Parathyroid adenoma (tissue), 2 donors: ENCODE results near the gene TREM1.

ENCODE experiments used
- H2AFZ ChIP-seq: fragments of 300-600 bp; sonication (generic); one replicate; pipeline ENCODE4 v1.7.0; 2017; ENCODE audit warnings: antibody characterized with exemption, mild to moderate bottlenecking
- H3K27ac ChIP-seq: fragments of 300-600 bp; sonication (generic); one replicate; pipeline ENCODE4 v1.7.0; 2017
- H3K27me3 ChIP-seq: fragments of 300-600 bp; sonication (generic); one replicate; pipeline ENCODE4 v1.7.0; 2017; ENCODE audit warnings: low read length; ENCODE audit not compliant: control insufficient read depth, insufficient read depth
- H3K36me3 ChIP-seq: fragments of 300-600 bp; sonication (generic); one replicate; pipeline ENCODE4 v1.7.0; 2017; ENCODE audit warnings: low read length; ENCODE audit not compliant: control insufficient read depth, insufficient read depth
- H3K4me1 ChIP-seq: fragments of 300-600 bp; sonication (generic); one replicate; pipeline ENCODE4 v1.7.0; 2017; ENCODE audit warnings: control low read depth
- H3K4me2 ChIP-seq: fragments of 300-600 bp; sonication (generic); one replicate; pipeline ENCODE4 v1.7.0; 2017; ENCODE audit warnings: low read length
- H3K4me3 ChIP-seq: fragments of 300-600 bp; sonication (generic); one replicate; pipeline ENCODE4 v1.7.0; 2017; ENCODE audit warnings: low read depth, low read length
- H3K79me2 ChIP-seq: fragments of 300-600 bp; sonication (generic); one replicate; pipeline ENCODE4 v1.7.0; 2017; ENCODE audit warnings: control low read depth
- H3K9ac ChIP-seq: fragments of 300-600 bp; sonication (generic); one replicate; pipeline ENCODE4 v1.7.0; 2017; ENCODE audit warnings: mild to moderate bottlenecking
- H3K9me3 ChIP-seq: fragments of 300-600 bp; sonication (generic); one replicate; pipeline ENCODE4 v1.7.0; 2017; ENCODE audit warnings: low read length; ENCODE audit not compliant: control insufficient read depth
- CTCF ChIP-seq: fragments of 300-600 bp; sonication (generic); IDR thresholded peaks from one replicate; pipeline ENCODE4 v1.7.0; 2017; ENCODE audit warnings: antibody characterized with exemption, mild to moderate bottlenecking
- donor health status: primary hyperparathyroidism.

TREM1 gene

DNA sequence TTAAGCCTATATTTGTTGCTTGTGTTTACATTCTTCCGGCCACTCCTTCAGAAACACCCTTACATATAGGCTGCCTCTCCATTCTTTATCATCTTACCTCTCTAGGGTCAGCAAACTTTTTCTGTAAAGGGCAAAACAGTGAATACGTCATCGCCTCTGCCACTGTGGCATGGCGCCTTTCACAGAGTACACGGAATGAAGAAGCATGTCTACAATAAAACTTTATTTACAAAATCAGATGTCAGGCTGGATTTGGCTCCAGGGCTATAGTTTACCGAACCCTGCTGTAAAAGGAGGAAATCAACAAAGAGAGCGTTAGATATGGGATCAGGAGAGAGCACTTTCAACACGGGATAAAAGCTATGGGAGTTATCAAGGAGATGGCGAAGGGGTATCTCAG, 39.6 kb upstream of the TREM1 start:
- no peak overlapping the region for H3K4me2 ChIP-seq
- H3K4me3 ChIP-seq = no peak overlapping the region
- no peak overlapping the region for H2AFZ ChIP-seq
- H3K4me1 ChIP-seq = no peaks in the 10 kb centered on the region
- H3K79me2 ChIP-seq = no peaks in the 10 kb centered on the region
- no peak overlapping the region for H3K9ac ChIP-seq
- H3K36me3 ChIP-seq = no peaks in the 10 kb centered on the region
- no peaks in the 10 kb centered on the region for H3K9me3 ChIP-seq
- no peak overlapping the region for H3K27ac ChIP-seq
- TF ChIP-seq CTCF = no peak
- no peaks in the 10 kb centered on the region for H3K27me3 ChIP-seq

DNA sequence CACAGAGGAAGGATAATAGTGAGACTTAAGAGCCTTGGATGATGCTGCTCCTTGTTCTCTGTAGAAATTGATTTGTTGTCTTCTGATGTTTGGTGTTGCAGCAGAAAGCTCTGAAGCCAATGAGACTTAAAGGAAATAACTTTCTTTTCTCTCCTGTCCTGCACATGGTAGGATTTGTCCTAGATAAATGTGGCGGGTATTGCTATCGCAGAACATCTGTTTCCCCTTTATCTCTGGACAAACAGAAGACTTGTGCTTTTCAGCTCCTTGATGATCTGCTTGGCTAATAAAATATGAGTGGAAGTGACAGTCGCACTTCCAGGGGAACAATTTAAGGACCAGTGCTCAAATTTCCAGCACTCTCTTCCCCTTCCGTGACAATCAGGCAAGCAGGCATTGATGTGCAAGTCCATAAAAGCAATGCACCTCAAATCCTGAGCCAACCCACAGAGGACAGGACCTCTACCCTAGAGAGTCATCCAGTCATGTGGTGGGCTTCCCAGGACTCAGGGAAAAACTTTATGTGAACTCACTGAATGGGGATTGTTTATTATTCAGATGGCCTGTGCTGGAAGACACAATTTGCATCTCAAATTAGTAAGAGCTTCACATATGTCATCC, 39.1 kb upstream of the TREM1 start:
- Histone ChIP-seq H3K36me3 (no peaks in the 10 kb centered on the region), H3K79me2 (no peaks in the 10 kb centered on the region), H3K4me1 (no peaks in the 10 kb centered on the region), H2AFZ (no peak overlapping the region), H3K4me3 (no peak overlapping the region), H3K9ac (no peak overlapping the region), H3K27me3 (no peaks in the 10 kb centered on the region), H3K27ac (no peak overlapping the region), H3K4me2 (no peak overlapping the region), H3K9me3 (no peaks in the 10 kb centered on the region)
- TF ChIP-seq CTCF = no peak

DNA sequence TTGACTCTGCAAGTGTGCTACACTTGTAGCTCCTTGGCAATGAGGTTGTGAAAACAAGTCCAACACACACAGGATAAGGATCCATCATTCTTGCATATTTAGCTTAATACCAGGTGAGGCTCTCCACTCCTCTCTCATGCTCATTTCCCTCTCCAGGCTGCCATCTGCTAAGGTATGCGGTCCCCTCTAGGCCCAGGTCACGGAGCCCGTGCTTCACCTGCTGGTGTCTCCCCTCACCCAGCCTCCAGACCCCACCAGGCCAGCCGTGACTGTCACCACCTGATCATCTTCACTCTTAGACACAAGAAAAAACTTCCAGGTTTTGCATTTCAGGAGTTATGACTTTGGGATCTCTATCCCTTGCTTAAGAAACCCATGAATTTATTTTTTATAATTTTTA, 34.7 kb upstream of the TREM1 start:
- Histone ChIP-seq H3K9ac (no peak overlapping the region), H3K4me1 (peaks cover 6% of the 10 kb centered on the region), H3K9me3 (no peaks in the 10 kb centered on the region), H2AFZ (no peak overlapping the region), H3K27ac (no peak overlapping the region), H3K4me3 (no peak overlapping the region), H3K4me2 (no peak overlapping the region), H3K36me3 (no peaks in the 10 kb centered on the region), H3K79me2 (no peaks in the 10 kb centered on the region), H3K27me3 (no peaks in the 10 kb centered on the region)
- no peak for TF ChIP-seq CTCF

DNA sequence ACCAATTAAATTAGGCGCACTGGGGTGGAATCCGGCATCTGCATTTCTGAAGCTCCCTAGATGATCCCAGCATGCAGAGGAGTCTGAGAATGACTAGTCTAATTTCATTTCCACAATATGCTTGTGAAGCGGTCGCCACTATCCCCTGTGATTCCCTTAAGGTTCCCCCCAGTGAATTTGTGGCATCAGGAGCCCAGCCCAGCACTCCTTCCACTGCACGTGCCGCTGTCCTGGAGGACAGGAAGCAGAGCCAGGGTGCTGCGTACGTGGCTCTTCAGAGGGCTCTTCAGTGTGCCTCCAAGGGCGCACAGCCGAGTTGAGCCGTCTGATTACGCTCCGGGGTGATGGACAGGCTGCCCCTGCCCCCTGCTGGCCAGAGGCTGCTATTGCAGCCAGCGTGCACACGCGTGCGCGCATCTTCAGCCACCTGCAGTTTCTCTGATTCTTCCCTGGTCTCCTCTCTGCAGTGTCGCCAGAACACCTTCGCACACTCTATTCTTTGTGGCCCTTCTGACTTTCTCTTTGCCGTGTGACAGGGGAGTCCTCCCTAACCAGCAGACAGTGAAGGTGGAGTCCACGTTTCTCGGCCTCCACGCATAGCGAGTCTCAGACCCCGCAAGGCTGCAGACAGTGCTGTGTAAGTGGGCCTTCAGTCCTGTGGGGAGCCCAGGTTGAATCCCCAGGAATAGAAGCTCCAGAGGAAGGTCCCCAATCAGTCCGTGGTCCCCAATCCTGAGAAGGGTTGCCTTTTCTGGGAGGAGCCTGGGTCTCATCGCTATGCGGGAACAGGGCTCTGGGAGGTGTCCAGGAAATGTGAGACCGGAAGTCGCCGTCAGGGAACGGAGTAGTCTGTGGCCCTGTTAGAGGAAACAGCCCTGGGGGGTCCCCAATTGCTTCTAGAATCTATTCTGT, 32.4 kb upstream of the TREM1 start:
- Histone ChIP-seq H3K36me3 (no peaks in the 10 kb centered on the region), H3K27ac (no peak overlapping the region), H3K4me3 (peak overlapping the region; percentile 28), H3K9ac (no peak overlapping the region), H2AFZ (peak overlapping the region; percentile 35), H3K4me1 (peaks cover 6% of the 10 kb centered on the region), H3K4me2 (peak overlapping the region; percentile 64), H3K27me3 (no peaks in the 10 kb centered on the region), H3K79me2 (no peaks in the 10 kb centered on the region), H3K9me3 (no peaks in the 10 kb centered on the region)
- peak; percentile 99 for TF ChIP-seq CTCF
